Measurements from ENCODE around the gene PCNX4.

GRCh38 chr14:60165547-60165876 is 73.8 kb downstream of the PCNX4 start:
- TF ChIP-seq EZH2 (IDR thresholded peaks at IDR 0.05; ENCODE audit: low read length, unreplicated experiment): no peak
- no peak for TF ChIP-seq CTCF (conservative IDR thresholded peaks at IDR 0.05; ENCODE audit: low read depth, low read length)

All from PC-3 (cell line).